Measurements from ENCODE around the gene WDR77. TPM values are rescaled to one million over a fixed set of nuclear protein-coding genes. Genes with fewer than 3 reads are reported as not detected.

WDR77 gene
- total RNA-seq, 4 donors from 2014 or later, result 8.8 to 18.5 (median 12.7) TPM

DNA sequence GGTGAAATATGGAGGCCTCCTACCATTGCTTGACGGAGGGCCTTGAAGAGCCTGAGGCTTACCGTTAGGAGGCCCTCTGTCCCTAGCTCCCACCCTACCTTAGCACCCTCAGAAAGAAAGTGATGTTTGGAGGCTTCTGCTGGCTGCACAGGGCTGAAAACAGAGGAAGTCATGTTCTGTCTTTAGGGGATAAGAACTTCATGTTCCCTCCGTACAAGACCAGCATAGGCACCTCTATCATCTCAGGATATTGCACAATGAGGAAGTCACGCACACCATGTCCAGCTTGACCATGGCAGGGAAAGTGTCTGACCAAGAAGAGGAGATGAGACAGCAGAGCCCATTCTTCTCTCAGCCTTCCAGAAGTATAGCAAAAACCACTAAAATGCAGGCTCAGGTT lies 40.5 kb upstream of the WDR77 start:
- H3K4me3 ChIP-seq (ENCODE audit: low read depth, poor library complexity, severe bottlenecking), result no peak overlapping the region
- WGBS, 2 donors, result 82 to 83% methylated on average over 4 of the region's 4 CpGs
- TF ChIP-seq, protein P1, sequence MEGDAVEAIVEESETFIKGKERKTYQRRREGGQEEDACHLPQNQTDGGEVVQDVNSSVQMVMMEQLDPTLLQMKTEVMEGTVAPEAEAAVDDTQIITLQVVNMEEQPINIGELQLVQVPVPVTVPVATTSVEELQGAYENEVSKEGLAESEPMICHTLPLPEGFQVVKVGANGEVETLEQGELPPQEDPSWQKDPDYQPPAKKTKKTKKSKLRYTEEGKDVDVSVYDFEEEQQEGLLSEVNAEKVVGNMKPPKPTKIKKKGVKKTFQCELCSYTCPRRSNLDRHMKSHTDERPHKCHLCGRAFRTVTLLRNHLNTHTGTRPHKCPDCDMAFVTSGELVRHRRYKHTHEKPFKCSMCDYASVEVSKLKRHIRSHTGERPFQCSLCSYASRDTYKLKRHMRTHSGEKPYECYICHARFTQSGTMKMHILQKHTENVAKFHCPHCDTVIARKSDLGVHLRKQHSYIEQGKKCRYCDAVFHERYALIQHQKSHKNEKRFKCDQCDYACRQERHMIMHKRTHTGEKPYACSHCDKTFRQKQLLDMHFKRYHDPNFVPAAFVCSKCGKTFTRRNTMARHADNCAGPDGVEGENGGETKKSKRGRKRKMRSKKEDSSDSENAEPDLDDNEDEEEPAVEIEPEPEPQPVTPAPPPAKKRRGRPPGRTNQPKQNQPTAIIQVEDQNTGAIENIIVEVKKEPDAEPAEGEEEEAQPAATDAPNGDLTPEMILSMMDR (IDR thresholded peaks at IDR 0.05), result no peak
- TF ChIP-seq POLR2A (IDR thresholded peaks at IDR 0.05), result no peak
- DNase-seq (ENCODE audit: low spot score in 2 of 2), result peak in 1 of 2 donors; percentile 71
- intact Hi-C loops (cut with DNase I; ENCODE audit: low total_unique reads), result no loop called here

DNA sequence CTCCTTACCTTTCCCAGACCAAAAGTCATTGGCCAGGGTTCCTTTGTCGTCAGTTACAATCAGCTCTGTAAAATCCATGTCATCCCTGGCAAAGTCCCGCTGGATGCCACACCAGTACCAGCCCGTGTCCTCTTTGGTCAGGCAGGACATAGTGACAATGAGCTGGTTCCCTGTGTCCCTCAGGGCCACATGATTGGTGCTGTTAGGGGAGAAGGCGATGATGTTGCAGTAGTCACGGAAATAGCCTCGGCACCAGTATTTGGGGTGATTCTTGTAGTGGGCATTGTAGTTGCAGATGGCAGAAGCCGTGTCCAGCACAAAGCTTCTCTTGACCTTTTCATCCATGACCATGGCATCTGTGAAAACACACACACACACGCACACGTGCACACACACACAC lies 39.6 kb upstream of the WDR77 start:
- TF ChIP-seq, protein P1 (IDR thresholded peaks at IDR 0.05), result no peak
- TF ChIP-seq POLR2A (IDR thresholded peaks at IDR 0.05), result no peak
- whole genome bisulfite sequencing, 2 donors, result 93 to 95% methylated on average over 9 of the region's 9 CpGs
- intact Hi-C loops (cut with DNase I; ENCODE audit: low total_unique reads), result no loop called here
- DNase-seq (ENCODE audit: low spot score in 2 of 2), result no peak
- H3K4me3 ChIP-seq (ENCODE audit: low read depth, poor library complexity, severe bottlenecking), result no peak overlapping the region

GRCh38 chr1:111487133-111487532 lies 38.1 kb upstream of the WDR77 start:
- intact Hi-C loops (cut with DNase I; ENCODE audit: low total_unique reads), result no loop called here
- no peak overlapping the region for H3K4me3 ChIP-seq (ENCODE audit: low read depth, poor library complexity, severe bottlenecking)
- WGBS, 2 donors, result 83 to 85% methylated on average over 6 of the region's 6 CpGs

DNA sequence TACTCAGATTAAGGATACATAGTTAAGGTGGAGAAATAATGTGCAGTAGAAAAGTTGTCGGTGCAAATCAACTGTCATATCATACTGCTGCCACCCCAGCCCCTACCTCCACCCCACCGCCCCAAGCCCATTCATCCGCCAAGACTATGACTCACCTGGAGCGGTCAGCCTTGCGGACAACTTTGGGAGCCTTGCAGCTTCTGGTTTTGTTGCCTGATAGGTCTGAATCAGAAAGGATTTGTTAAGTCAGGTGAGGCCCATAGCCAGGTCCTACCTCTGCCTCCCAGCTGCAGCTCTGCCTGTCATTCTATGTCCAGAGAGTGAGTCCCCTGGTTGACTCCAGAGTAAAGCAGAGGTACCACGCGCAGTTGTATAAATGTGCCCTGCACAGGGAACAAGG lies 37.4 kb upstream of the WDR77 start:
- TF ChIP-seq, protein P1 (IDR thresholded peaks at IDR 0.05), result no peak
- no peak for TF ChIP-seq POLR2A (IDR thresholded peaks at IDR 0.05)
- no peak overlapping the region for H3K4me3 ChIP-seq (ENCODE audit: low read depth, poor library complexity, severe bottlenecking)
- DNase-seq (ENCODE audit: low spot score in 2 of 2), result no peak
- 87 to 95% methylated on average over 6 to 7 of the region's 7 CpGs for WGBS, 2 donors
- intact Hi-C loops (cut with DNase I; ENCODE audit: low total_unique reads), result no loop called here

More at GRCh38 chr1:111487133-111487532, 38.1 kb upstream of the WDR77 start:
- TF ChIP-seq, protein P1 (IDR thresholded peaks at IDR 0.05), result no peak
- TF ChIP-seq POLR2A (IDR thresholded peaks at IDR 0.05), result no peak
- DNase-seq (ENCODE audit: low spot score in 2 of 2), result no peak

DNA sequence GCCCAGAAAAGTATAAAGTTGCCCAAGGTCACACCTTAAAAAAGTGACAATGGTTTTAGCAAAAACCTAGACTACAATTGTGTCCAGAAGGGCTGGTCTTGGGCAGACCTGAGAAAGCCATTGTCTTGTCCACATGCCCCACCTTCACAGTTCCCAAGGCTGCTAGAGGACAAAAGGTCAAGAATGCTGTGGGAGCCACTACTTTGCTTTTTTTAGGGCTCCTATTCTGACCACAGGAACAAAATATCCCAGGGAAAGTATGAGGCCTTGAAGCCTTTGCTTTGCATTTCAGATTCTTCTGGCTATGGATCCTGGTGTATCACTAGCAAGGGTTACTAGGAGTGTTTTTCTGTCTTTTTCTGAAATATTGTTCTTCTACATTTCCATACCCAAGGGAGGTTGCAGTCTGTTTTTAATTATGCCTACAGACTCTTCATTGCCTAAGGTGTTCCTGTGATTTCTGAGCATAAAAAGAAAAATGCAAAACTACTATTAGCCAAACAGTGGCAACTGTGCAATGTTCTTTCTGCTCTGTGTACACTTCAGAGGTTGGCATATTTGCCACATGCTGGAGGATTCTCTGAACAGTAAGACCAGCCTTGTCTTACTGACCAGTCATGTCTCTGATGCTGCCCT lies 35.5 kb upstream of the WDR77 start:
- no peak overlapping the region for H3K4me3 ChIP-seq (ENCODE audit: low read depth, poor library complexity, severe bottlenecking)
- intact Hi-C loops (cut with DNase I; ENCODE audit: low total_unique reads), result no loop called here
- TF ChIP-seq POLR2A (IDR thresholded peaks at IDR 0.05), result no peak
- TF ChIP-seq, protein P1 (IDR thresholded peaks at IDR 0.05), result no peak
- no peak for DNase-seq (ENCODE audit: low spot score in 2 of 2)

- DNase-seq (ENCODE audit: low spot score in 2 of 2), result no peak
- intact Hi-C loops (cut with DNase I; ENCODE audit: low total_unique reads), result no loop called here
- WGBS, 2 donors, result 72 to 90% methylated on average over 2 of the region's 2 CpGs
- TF ChIP-seq, protein P1 (IDR thresholded peaks at IDR 0.05), result no peak
- TF ChIP-seq POLR2A (IDR thresholded peaks at IDR 0.05), result no peak
- H3K4me3 ChIP-seq (ENCODE audit: low read depth, poor library complexity, severe bottlenecking), result no peak overlapping the region
Observed at GRCh38 chr1:111483876-111484275, 34.8 kb upstream of the WDR77 start.

All from lower leg skin (tissue), 4 donors.